MCF 10A (cell line): Measurements from ENCODE around the gene DNLZ. TPM values are rescaled to one million over a fixed set of nuclear protein-coding genes. Genes with fewer than 3 reads are reported as not detected.
A peak's percentile ranks its signal among the peaks of the same experiment; 100 is the strongest.

Source experiments
- BruUV-seq: library from RNA; stranded (reverse); fragments of 400-500 nt; replicated peaks from 2 replicates; lab custom pipeline; 2021; lab: Mats Ljungman, UMichigan
- CTCF ChIA-PET: fragments of 300-600 bp; sonication (Branson Sonifier 250); formaldehyde crosslinking; extraction: SDS; loops from one replicate; lab custom pipeline; 2021; ENCODE audit warnings: antibody characterized with exemption, inconsistent platforms; lab: Yijun Ruan, JAX
- POLR2A ChIA-PET: fragments of 300-600, 350-650 bp; sonication (Branson Sonifier 250); formaldehyde crosslinking; extraction: SDS; loops from one replicate; lab custom pipeline; 2020; ENCODE audit warnings: antibody characterized with exemption, inconsistent platforms; lab: Yijun Ruan, JAX
- DNase-seq: peaks from one replicate; pipeline ENCODE4 v3.0.0-alpha.2; 2018; ENCODE audit not compliant: unreplicated experiment
- H3K27ac Mint-ChIP-seq: one replicate; pipeline ENCODE4 v1.8.0; 2022; ENCODE audit warnings: mild to moderate bottlenecking, low read depth, mixed read lengths; ENCODE audit not compliant: unreplicated experiment
- H3K27me3 Mint-ChIP-seq: one replicate; pipeline ENCODE4 v1.8.0; 2022; ENCODE audit warnings: mixed read lengths; ENCODE audit not compliant: insufficient read depth, unreplicated experiment
- H3K36me3 Mint-ChIP-seq: one replicate; pipeline ENCODE4 v1.8.0; 2022; ENCODE audit warnings: mild to moderate bottlenecking, moderate library complexity, mixed read lengths; ENCODE audit not compliant: insufficient read depth, unreplicated experiment
- H3K4me1 Mint-ChIP-seq: one replicate; pipeline ENCODE4 v1.8.0; 2022; ENCODE audit warnings: mixed read lengths; ENCODE audit not compliant: insufficient read depth, unreplicated experiment
- H3K4me3 Mint-ChIP-seq: one replicate; pipeline ENCODE4 v1.8.0; 2022; ENCODE audit warnings: mild to moderate bottlenecking, moderate library complexity, mixed read lengths; ENCODE audit not compliant: unreplicated experiment
- H3K9me3 Mint-ChIP-seq: one replicate; pipeline ENCODE4 v1.8.0; 2022; ENCODE audit warnings: mixed read lengths; ENCODE audit not compliant: unreplicated experiment
- intact Hi-C: fragments of 100-400 bp; cut with micrococcal nuclease; formaldehyde crosslinking; loops from 2 replicates; pipeline ENCODE4 v1.14.1; 2022
- total RNA-seq: library from RNA; stranded (reverse); gene quantifications from 2 replicates; pipeline ENCODE4 v1.2.3, GENCODE V29; 2022
- TF ChIP-seq, protein P1 (sequence below): fragments of 200-600 bp; IDR thresholded peaks from one replicate; pipeline ENCODE4 v1.8.0; 2022; ENCODE audit warnings: antibody characterized with exemption, mild to moderate bottlenecking; ENCODE audit not compliant: unreplicated experiment

DNLZ gene
- total RNA-seq, 1 experiment from 2014 or later, result 30.5 TPM

DNA sequence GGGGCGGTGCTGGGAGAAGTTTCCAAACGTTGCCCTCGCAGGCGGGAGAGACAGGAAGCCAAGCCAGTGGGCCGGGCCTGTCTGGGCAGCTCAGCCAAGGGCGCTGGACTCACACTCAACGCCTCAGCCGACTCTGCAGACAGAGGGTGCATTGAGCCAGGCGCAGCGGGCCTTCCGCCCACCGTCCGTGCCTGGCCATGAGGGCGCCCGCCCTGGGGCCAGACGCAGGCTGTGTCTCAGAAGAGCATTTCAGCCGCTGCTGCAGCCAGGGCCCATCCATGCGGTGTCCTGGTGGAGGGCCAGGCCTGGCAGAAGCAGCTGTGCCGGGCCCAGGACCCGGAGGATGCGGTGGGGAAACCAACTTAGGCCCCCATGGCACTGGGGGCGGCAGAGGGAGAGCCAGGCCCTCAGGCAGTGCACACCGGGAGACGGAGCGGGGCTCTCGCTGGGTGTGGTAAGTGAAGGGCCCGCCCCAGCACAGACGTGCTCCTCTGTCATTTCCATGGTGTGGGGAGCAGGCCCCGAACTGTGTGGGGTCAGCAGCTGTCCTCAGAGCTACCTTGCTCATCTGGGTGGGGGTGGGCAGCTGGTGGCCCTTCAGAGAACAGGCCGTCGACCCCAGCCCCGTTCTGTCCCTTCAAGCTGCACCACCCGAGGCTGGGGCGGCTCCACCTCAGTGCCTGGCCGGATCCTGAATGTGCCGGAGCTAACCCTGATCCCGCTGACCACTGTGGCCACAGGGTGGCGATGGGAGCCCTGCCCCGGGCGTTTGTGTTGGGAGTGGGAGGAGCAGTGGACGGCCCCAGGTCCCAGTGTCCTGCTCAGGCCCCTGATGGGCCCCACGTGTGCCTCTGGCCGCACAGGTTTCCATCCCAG lies 18.0 kb downstream of the DNLZ start:
- no peaks in the 10 kb centered on the region for H3K4me1 Mint-ChIP-seq
- TF ChIP-seq, protein P1, sequence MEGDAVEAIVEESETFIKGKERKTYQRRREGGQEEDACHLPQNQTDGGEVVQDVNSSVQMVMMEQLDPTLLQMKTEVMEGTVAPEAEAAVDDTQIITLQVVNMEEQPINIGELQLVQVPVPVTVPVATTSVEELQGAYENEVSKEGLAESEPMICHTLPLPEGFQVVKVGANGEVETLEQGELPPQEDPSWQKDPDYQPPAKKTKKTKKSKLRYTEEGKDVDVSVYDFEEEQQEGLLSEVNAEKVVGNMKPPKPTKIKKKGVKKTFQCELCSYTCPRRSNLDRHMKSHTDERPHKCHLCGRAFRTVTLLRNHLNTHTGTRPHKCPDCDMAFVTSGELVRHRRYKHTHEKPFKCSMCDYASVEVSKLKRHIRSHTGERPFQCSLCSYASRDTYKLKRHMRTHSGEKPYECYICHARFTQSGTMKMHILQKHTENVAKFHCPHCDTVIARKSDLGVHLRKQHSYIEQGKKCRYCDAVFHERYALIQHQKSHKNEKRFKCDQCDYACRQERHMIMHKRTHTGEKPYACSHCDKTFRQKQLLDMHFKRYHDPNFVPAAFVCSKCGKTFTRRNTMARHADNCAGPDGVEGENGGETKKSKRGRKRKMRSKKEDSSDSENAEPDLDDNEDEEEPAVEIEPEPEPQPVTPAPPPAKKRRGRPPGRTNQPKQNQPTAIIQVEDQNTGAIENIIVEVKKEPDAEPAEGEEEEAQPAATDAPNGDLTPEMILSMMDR, result peak; percentile 21
- peak; percentile 53 for DNase-seq
- POLR2A ChIA-PET, result interaction anchor here (0.6 to 2.1 kb wide), 2 partner anchors 18 to 81 kb away, joined by 4 to 10 read pairs; partner anchors contain the start of gene DNLZ
- CTCF ChIA-PET, result interaction anchor here (0.7 to 1.5 kb wide), 2 partner anchors 18 to 33 kb away, joined by 3 to 6 read pairs; partner anchors contain the start of gene DNLZ
- no peaks in the 10 kb centered on the region for H3K27me3 Mint-ChIP-seq
- no TSS peak for BruUV-seq
- H3K4me3 Mint-ChIP-seq, result no peak overlapping the region
- no peaks in the 10 kb centered on the region for H3K36me3 Mint-ChIP-seq
- no peaks in the 10 kb centered on the region for H3K9me3 Mint-ChIP-seq
- intact Hi-C loops, result no loop called here
- no peak overlapping the region for H3K27ac Mint-ChIP-seq

DNA sequence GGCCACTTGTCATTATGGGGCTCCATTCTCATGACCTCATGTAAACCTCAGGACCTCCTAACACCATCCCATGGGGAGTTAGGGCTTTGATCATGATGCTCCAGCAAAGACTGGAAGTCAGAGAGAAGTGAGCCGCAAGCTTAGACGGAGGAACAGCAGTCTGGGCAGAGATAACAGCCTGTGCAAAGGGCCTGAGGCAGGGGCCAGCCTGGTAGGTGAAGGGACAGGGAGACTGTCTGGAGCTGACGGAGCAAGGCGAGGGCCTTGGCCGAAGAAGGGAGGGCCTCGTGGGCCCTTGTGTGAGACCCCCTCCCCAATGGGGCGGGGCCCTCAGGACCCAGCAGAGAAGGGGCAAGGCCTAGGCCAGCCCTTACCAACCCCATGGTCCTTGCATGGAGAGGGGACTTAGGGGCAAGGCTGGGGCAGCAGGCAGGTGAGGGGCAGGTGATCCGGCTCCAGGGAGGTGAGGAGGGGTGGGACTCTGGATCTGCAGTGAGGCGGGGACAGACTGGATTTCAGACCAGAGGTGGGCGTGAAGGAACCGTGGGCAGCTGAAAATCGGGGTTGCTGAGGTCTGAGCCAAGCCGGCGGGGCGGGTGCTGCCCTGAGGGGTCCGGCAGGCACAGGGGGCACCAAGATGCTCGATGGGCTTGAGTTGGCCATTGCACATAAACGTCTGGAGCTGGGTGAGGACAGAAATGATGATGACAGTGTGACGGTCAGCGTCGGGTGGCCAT lies 18.8 kb downstream of the DNLZ start:
- H3K36me3 Mint-ChIP-seq, result no peaks in the 10 kb centered on the region
- POLR2A ChIA-PET, result no interaction called here
- no peak overlapping the region for H3K27ac Mint-ChIP-seq
- intact Hi-C loops, result no loop called here
- CTCF ChIA-PET, result interaction anchor here (1.5 kb wide), 1 partner anchor 19 kb away, joined by 6 read pairs; the partner anchor contains the start of gene DNLZ
- no peak for DNase-seq
- no TSS peak for BruUV-seq
- no peaks in the 10 kb centered on the region for H3K27me3 Mint-ChIP-seq
- no peak overlapping the region for H3K4me3 Mint-ChIP-seq
- TF ChIP-seq, protein P1, result no peak
- no peaks in the 10 kb centered on the region for H3K4me1 Mint-ChIP-seq
- H3K9me3 Mint-ChIP-seq, result no peaks in the 10 kb centered on the region

DNA sequence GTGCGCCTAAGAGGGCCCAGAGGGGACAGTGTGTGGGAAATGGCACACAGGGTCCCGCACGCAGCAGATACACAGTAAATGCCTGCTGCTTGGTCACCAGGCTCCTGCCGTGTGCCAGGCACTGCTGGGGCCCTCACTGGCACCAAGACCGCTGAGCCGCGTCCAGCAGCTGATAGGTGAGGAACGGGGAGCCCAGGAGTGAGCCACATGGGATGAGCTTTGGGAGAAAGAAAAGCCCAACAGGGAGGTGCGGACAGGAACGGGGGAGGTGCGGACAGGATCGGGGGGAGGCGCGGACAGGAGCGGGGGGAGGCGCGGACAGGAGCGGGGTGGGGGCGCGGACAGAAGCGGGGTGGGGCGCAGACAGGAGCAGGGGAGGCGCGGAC lies 19.7 kb downstream of the DNLZ start:
- BruUV-seq, result no TSS peak
- Mint-ChIP-seq H3K9me3 (no peaks in the 10 kb centered on the region), H3K36me3 (peaks cover 3% of the 10 kb centered on the region), H3K27me3 (no peaks in the 10 kb centered on the region), H3K27ac (no peak overlapping the region), H3K4me1 (no peaks in the 10 kb centered on the region), H3K4me3 (no peak overlapping the region)
- POLR2A ChIA-PET, result no interaction called here
- no peak for DNase-seq
- intact Hi-C loops, result no loop called here
- CTCF ChIA-PET, result no interaction called here
- TF ChIP-seq, protein P1, result no peak
